Measurements from ENCODE around the gene FSHR. TPM values are rescaled to one million over a fixed set of nuclear protein-coding genes. Genes with fewer than 3 reads are reported as not detected.

The FSHR gene
- total and polyA plus RNA-seq, 2 experiments from 2014 or later: not detected

GRCh38 chr2:48984922-48985321, 169.4 kb downstream of the FSHR start:
- DNase-seq (ENCODE audit: low spot score) (no peak), ATAC-seq (no peak)
- H3K9me2 ChIP-seq (ENCODE audit: insufficient read depth): peaks cover 4% of the 10 kb centered on the region; the same call in 1 of the 2 replicates
- H3K36me3 ChIP-seq (ENCODE audit: insufficient read depth): no peaks in the 10 kb centered on the region
- H3K27me3 ChIP-seq (ENCODE audit: insufficient read depth): no peaks in the 10 kb centered on the region
- H3K9me3 Mint-ChIP-seq: peaks cover 3% of the 10 kb centered on the region; the same call in 1 of the 3 replicates
- H3K36me3 Mint-ChIP-seq (ENCODE audit: low read depth): no peaks in the 10 kb centered on the region
- H3K27ac ChIP-seq (ENCODE audit: low read depth): no peak overlapping the region
- no peaks in the 10 kb centered on the region for H3K79me2 ChIP-seq (replicated peaks; ENCODE audit: insufficient read depth)
- no peaks in the 10 kb centered on the region for H3F3A ChIP-seq (replicated peaks; ENCODE audit: low read depth)
- H3K4me3 ChIP-seq: no peak overlapping the region
- no peaks in the 10 kb centered on the region for H3K27me3 Mint-ChIP-seq (ENCODE audit: insufficient read depth, low read depth, poor library complexity)
- H3K4me3 Mint-ChIP-seq: no peak overlapping the region
- no peak overlapping the region for H3K27ac Mint-ChIP-seq
- H2AFZ ChIP-seq: peak overlapping the region; percentile 43; the same call in 1 of the 2 replicates
- no peaks in the 10 kb centered on the region for H3K4me1 ChIP-seq (ENCODE audit: insufficient read depth)
- H3K4me2 ChIP-seq: no peak overlapping the region
- no peaks in the 10 kb centered on the region for H4K20me1 ChIP-seq (replicated peaks; ENCODE audit: insufficient read depth)
- H3K4me1 Mint-ChIP-seq: no peaks in the 10 kb centered on the region
- TF ChIP-seq EZH2phosphoT487 (IDR thresholded peaks at IDR 0.05; ENCODE audit: unreplicated experiment) (no peak), STAT1 (IDR thresholded peaks at IDR 0.05; ENCODE audit: unreplicated experiment) (no peak), ZNF114 (CRISPR knock-in tag; IDR thresholded peaks at IDR 0.05) (no peak), CTCF (conservative IDR thresholded peaks at IDR 0.05; ENCODE audit: low read depth in 2 of 2) (no peak), ETS1 (IDR thresholded peaks at IDR 0.05) (no peak), NANOG (IDR thresholded peaks at IDR 0.05; ENCODE audit: borderline replicate concordance) (no peak), ZNF331 (CRISPR knock-in tag; IDR thresholded peaks at IDR 0.05; ENCODE audit: low read depth) (no peak), POLR2AphosphoS5 (IDR thresholded peaks at IDR 0.05; ENCODE audit: low read depth) (no peak), ZNF462 (CRISPR knock-in tag; IDR thresholded peaks at IDR 0.05) (no peak), EZH2 (IDR thresholded peaks at IDR 0.05; ENCODE audit: low read depth, unreplicated experiment) (no peak), JUNB (IDR thresholded peaks at IDR 0.05; ENCODE audit: unreplicated experiment) (no peak), CREB1 (CRISPR knock-in tag; IDR thresholded peaks at IDR 0.05; ENCODE audit: low read depth) (no peak), REST (IDR thresholded peaks at IDR 0.05; ENCODE audit: unreplicated experiment) (no peak)
